Activated T-cell treated with anti-CD3 and anti-CD28 coated beads, Interleukin-2, amount 50 U/mL, for 4 hours (primary cell): ENCODE data around the gene ATP2A1. TPM values are rescaled to one million over a fixed set of nuclear protein-coding genes. Genes with fewer than 3 reads are reported as not detected.
"Not testable (repeated sequence)": the region's sequence is repeated elsewhere in the genome, so short reads cannot be mapped to it uniquely, and the experiment has no call there.

Experiments
- ATAC-seq, 2 donors: fragments of 200-7000 bp; cut with Tn5 transposase; one replicate each; pipeline ENCODE4 v1.10.0; 2021
- DNase-seq: peaks from one replicate; pipeline ENCODE4 v3.0.0-alpha.2; 2020
- H3K27me3 Mint-ChIP-seq: one replicate; pipeline ENCODE4 v1.8.0; 2021; ENCODE audit warnings: low read depth, mixed read lengths
- H3K36me3 Mint-ChIP-seq: one replicate; pipeline ENCODE4 v1.8.0; 2022; ENCODE audit warnings: mixed read lengths; ENCODE audit not compliant: insufficient read depth
- H3K4me1 Mint-ChIP-seq: one replicate; pipeline ENCODE4 v1.8.0; 2021; ENCODE audit warnings: low read depth, mixed read lengths
- H3K4me3 Mint-ChIP-seq: one replicate; pipeline ENCODE4 v1.8.0; 2021; ENCODE audit warnings: mild to moderate bottlenecking, moderate library complexity, mixed read lengths
- H3K9me3 Mint-ChIP-seq: one replicate; pipeline ENCODE4 v1.8.0; 2021; ENCODE audit warnings: mixed read lengths
- total RNA-seq, 3 donors: library from RNA; stranded (reverse); gene quantifications; one replicate each; pipeline ENCODE4 v1.2.1, GENCODE V29; 2021

ATP2A1 gene
- total RNA-seq, 3 donors from 2014 or later: 1.0 to 1.4 (median 1.4) TPM

GRCh38 chr16:28869201-28869600, 9.1 kb upstream of the ATP2A1 start:
- DNase-seq: no peak
- ATAC-seq: no peak
- Mint-ChIP-seq H3K27me3 (no peaks in the 10 kb centered on the region), H3K4me1 (peaks cover 12% of the 10 kb centered on the region), H3K36me3 (peaks cover 10% of the 10 kb centered on the region), H3K9me3 (no peaks in the 10 kb centered on the region), H3K4me3 (no peak overlapping the region)

GRCh38 chr16:28872952-28873351, 5.3 kb upstream of the ATP2A1 start:
- H3K27me3 Mint-ChIP-seq: no peaks in the 10 kb centered on the region
- no peaks in the 10 kb centered on the region for H3K9me3 Mint-ChIP-seq
- no peak for ATAC-seq
- no peak for DNase-seq
- no peaks in the 10 kb centered on the region for H3K4me1 Mint-ChIP-seq
- no peak overlapping the region for H3K4me3 Mint-ChIP-seq
- peaks cover 10% of the 10 kb centered on the region for H3K36me3 Mint-ChIP-seq

- peak; percentile 57 for DNase-seq
- Mint-ChIP-seq H3K4me1 (peaks cover under 1% of the 10 kb centered on the region), H3K27me3 (no peaks in the 10 kb centered on the region), H3K9me3 (no peaks in the 10 kb centered on the region), H3K4me3 (no peak overlapping the region), H3K36me3 (peaks cover 9% of the 10 kb centered on the region)
- peak; percentile 80 to 85 for ATAC-seq
These were observed 4.6 kb upstream of the ATP2A1 start for GRCh38 chr16:28873543-28874201.

GRCh38 chr16:28874406-28874805, 3.9 kb upstream of the ATP2A1 start:
- DNase-seq (no peak), ATAC-seq (no peak)
- peaks cover 5% of the 10 kb centered on the region for H3K4me1 Mint-ChIP-seq
- H3K4me3 Mint-ChIP-seq: no peak overlapping the region
- no peaks in the 10 kb centered on the region for H3K9me3 Mint-ChIP-seq
- peaks cover 6% of the 10 kb centered on the region for H3K36me3 Mint-ChIP-seq
- H3K27me3 Mint-ChIP-seq: no peaks in the 10 kb centered on the region

- H3K27me3 Mint-ChIP-seq: no peaks in the 10 kb centered on the region
- no peaks in the 10 kb centered on the region for H3K9me3 Mint-ChIP-seq
- H3K4me1 Mint-ChIP-seq: peaks cover 6% of the 10 kb centered on the region
- H3K4me3 Mint-ChIP-seq: no peak overlapping the region
- no peaks in the 10 kb centered on the region for H3K36me3 Mint-ChIP-seq
- ATAC-seq (no peak), DNase-seq (no peak)
These were observed 2.9 kb upstream of the ATP2A1 start for GRCh38 chr16:28875134-28876018.

GRCh38 chr16:28876019-28876659, 2.1 kb upstream of the ATP2A1 start:
- Mint-ChIP-seq H3K4me3 (no peak overlapping the region), H3K36me3 (no peaks in the 10 kb centered on the region), H3K4me1 (peaks cover 11% of the 10 kb centered on the region), H3K9me3 (no peaks in the 10 kb centered on the region), H3K27me3 (peaks cover 5% of the 10 kb centered on the region)
- DNase-seq (no peak), ATAC-seq (no peak)

- DNase-seq: no peak
- no peaks in the 10 kb centered on the region for H3K36me3 Mint-ChIP-seq
- ATAC-seq: no peak
- peaks cover 13% of the 10 kb centered on the region for H3K4me1 Mint-ChIP-seq
- peaks cover 7% of the 10 kb centered on the region for H3K27me3 Mint-ChIP-seq
- no peak overlapping the region for H3K4me3 Mint-ChIP-seq
- H3K9me3 Mint-ChIP-seq: no peaks in the 10 kb centered on the region
These were observed 1.2 kb upstream of the ATP2A1 start for GRCh38 chr16:28876973-28877654.

GRCh38 chr16:28877655-28878000, 660 bp upstream of the ATP2A1 start:
- Mint-ChIP-seq H3K4me1 (peaks cover 13% of the 10 kb centered on the region), H3K9me3 (no peaks in the 10 kb centered on the region), H3K27me3 (peaks cover 10% of the 10 kb centered on the region), H3K36me3 (no peaks in the 10 kb centered on the region), H3K4me3 (no peak overlapping the region)
- DNase-seq (no peak), ATAC-seq (no peak)

- no peak for DNase-seq
- ATAC-seq: peak; percentile 54 to 63
- peak overlapping the region; percentile 88 for H3K4me3 Mint-ChIP-seq
- H3K36me3 Mint-ChIP-seq: no peaks in the 10 kb centered on the region
- peaks cover 14% of the 10 kb centered on the region for H3K27me3 Mint-ChIP-seq
- H3K9me3 Mint-ChIP-seq: no peaks in the 10 kb centered on the region
- peaks cover 13% of the 10 kb centered on the region for H3K4me1 Mint-ChIP-seq
These were observed 1.1 kb downstream of the ATP2A1 start for GRCh38 chr16:28879261-28879840.

GRCh38 chr16:28879841-28880588, 1.7 kb downstream of the ATP2A1 start:
- H3K4me1 Mint-ChIP-seq: peaks cover 13% of the 10 kb centered on the region
- H3K4me3 Mint-ChIP-seq: peak overlapping the region; percentile 88
- H3K36me3 Mint-ChIP-seq: no peaks in the 10 kb centered on the region
- ATAC-seq (peak; percentile 98 to 99), DNase-seq (peak; percentile 87)
- no peaks in the 10 kb centered on the region for H3K9me3 Mint-ChIP-seq
- peaks cover 14% of the 10 kb centered on the region for H3K27me3 Mint-ChIP-seq

GRCh38 chr16:28880589-28880915, 2.3 kb downstream of the ATP2A1 start:
- H3K4me1 Mint-ChIP-seq: peaks cover 13% of the 10 kb centered on the region
- DNase-seq: no peak
- H3K36me3 Mint-ChIP-seq: no peaks in the 10 kb centered on the region
- ATAC-seq: no peak
- peaks cover 14% of the 10 kb centered on the region for H3K27me3 Mint-ChIP-seq
- no peaks in the 10 kb centered on the region for H3K9me3 Mint-ChIP-seq
- peak overlapping the region; percentile 70 for H3K4me3 Mint-ChIP-seq

GRCh38 chr16:28880955-28881354, 2.7 kb downstream of the ATP2A1 start:
- no peaks in the 10 kb centered on the region for H3K9me3 Mint-ChIP-seq
- no peak for DNase-seq
- no peak for ATAC-seq
- peaks cover 14% of the 10 kb centered on the region for H3K27me3 Mint-ChIP-seq
- H3K4me3 Mint-ChIP-seq: peak overlapping the region; percentile 70
- peaks cover 13% of the 10 kb centered on the region for H3K4me1 Mint-ChIP-seq
- no peaks in the 10 kb centered on the region for H3K36me3 Mint-ChIP-seq

- DNase-seq, H3K36me3 Mint-ChIP-seq, H3K4me3 Mint-ChIP-seq, H3K9me3 Mint-ChIP-seq, ATAC-seq: not testable (repeated sequence)
- Mint-ChIP-seq H3K4me1 (peaks cover 13% of the 10 kb centered on the region), H3K27me3 (peaks cover 14% of the 10 kb centered on the region)
These were observed 3.3 kb downstream of the ATP2A1 start for GRCh38 chr16:28881565-28881964.
